ENCODE measurements around the gene SPAG5.
A peak's percentile ranks its signal among the peaks of the same experiment; 100 is the strongest.

DNA sequence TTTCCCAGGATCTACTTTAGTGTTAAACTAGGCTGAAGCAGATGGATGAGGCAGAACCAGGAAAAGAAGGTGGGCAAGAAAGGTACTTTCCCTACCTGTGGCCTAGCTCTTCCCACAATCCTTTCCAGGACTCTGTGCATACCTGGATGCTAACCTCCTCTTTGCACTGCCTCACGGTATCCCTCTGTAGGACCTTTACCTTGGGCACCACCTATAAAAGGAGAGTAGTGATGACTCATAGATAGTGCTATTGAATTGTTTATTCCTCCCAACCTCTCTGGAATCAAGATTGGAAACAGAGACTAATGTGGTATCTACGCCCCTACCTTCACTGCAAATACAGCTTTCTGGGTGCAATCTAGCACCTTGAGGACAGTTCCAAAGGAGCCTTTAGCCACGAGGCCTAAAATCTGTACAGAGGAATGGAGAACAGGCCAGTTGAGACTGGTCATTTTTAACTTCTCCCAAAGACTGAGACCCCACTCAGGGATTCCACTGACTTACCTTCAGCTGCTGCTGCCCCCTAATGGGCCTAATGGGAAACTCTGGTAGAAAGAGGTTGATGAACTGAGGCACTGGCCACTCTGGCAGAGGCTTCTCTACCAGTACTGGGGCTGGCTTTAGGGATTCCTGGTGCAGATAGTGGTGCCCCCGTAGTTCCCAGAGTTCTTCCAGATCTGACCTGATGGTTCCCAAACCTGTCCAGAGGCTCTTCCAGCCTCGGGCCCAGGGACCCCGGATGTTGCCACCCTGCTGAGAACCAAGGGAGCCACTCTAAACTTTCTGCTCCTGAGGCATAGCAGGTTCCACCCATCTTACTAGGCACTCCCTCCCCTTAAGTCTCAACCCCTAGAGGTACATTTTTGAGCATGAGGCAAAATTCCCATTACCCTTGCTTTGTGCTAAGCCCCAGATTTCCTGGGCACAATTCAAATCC is 14.4 kb upstream of the SPAG5 start:
- TF ChIP-seq, protein P1, sequence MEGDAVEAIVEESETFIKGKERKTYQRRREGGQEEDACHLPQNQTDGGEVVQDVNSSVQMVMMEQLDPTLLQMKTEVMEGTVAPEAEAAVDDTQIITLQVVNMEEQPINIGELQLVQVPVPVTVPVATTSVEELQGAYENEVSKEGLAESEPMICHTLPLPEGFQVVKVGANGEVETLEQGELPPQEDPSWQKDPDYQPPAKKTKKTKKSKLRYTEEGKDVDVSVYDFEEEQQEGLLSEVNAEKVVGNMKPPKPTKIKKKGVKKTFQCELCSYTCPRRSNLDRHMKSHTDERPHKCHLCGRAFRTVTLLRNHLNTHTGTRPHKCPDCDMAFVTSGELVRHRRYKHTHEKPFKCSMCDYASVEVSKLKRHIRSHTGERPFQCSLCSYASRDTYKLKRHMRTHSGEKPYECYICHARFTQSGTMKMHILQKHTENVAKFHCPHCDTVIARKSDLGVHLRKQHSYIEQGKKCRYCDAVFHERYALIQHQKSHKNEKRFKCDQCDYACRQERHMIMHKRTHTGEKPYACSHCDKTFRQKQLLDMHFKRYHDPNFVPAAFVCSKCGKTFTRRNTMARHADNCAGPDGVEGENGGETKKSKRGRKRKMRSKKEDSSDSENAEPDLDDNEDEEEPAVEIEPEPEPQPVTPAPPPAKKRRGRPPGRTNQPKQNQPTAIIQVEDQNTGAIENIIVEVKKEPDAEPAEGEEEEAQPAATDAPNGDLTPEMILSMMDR (IDR thresholded peaks at IDR 0.05; ENCODE audit: low read depth, low read length, poor library complexity, severe bottlenecking), result peak; percentile 84
- TF ChIP-seq EZH2phosphoT487 (IDR thresholded peaks at IDR 0.05; ENCODE audit: borderline replicate concordance, low read length), result no peak

Data from DOHH2 (cell line).